GM19238 (cell line): ENCODE measurements around the gene YIF1A.
"Not testable (repeated sequence)": the region's sequence is repeated elsewhere in the genome, so short reads cannot be mapped to it uniquely, and the experiment has no call there.

Experiments used
- DNase-seq: peaks from one replicate; pipeline ENCODE4 v3.0.0; 2011; ENCODE audit warnings: low spot score; ENCODE audit not compliant: insufficient read length

Gene YIF1A

DNA sequence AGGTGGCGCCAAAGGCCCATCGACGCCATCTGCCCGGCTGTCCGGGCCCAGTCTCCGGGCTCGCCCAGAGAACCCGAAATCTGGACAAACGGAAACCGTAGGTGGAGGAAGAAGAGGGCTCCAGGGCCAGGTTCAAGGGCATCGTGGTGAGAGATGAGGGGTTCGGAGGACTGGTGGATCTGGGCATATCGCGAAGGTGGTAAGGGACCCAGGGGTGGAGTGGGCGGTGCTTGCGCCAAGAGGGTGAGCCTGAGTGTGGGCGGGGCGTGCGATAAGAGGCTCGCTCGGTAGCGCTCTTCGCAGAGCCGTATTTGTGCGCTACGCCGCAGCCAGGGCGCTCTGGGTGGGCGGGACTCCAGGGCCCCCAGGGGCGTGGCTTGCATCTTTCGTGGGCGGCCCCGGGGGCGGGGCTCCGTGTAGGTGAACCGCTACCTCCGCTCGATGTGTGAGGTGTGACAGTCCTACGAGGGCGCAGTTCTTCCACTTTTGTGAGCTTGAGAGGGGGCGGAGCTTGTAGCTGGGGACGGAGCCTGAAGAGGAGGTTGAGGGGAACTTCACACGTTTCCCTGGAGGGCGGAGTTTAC lies 23.1 kb upstream of the YIF1A start:
- peak; percentile 87 for DNase-seq

DNA sequence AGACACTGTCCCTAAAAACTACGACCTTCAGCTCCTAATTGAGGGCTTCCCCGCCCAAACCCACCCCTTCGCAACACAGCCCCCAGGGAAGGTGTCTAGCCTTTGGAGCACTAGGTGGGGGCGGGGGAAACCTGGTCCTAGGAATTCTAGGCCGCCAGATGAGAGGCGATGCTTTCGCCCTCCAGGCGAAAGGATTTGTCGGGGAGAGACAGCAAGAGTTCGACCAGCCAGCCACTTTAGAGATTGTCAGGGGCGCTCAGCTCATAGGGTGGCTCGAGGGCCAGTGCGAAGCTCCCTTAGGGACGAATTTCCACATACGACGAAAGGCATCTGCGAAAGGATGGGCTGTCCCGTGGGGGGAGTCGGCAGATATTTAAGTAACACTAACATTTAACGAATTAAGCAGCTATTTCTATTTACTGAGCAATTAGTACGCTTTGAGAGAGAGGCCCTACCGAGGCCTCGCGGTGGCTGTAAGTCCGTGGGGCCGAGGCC lies 22.6 kb upstream of the YIF1A start:
- DNase-seq: no peak

DNA sequence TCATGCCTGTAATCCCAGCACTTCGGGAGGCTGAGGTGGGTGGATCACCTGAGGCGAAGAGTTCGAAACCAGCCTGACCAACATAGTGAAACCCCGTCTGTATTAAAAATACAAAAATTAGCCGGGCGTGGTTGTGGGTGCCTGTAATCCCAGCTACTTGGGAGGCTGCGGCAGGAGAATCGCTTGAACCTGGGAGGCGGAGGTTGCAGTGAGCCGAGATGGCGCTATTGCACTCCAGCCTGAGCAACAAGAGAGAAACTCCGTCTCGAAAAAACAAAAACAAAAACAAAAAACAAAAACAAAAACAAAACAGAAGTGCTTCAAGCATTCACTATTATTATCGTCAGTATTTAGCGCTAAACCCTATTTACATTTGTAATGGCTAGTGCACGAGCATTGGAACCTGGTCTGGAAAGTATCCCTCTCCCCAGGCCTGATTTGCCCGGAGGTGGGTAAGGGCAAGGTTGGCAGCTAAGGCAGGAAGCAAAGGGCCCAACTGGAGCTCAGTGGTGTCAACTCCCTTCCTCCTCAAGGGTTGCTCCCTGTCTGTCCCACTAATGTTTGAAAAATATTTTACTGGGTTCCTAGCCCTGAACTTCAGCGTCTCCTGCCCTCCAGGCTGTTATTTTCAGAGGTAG lies 22.0 kb upstream of the YIF1A start:
- DNase-seq: not testable (repeated sequence)

DNA sequence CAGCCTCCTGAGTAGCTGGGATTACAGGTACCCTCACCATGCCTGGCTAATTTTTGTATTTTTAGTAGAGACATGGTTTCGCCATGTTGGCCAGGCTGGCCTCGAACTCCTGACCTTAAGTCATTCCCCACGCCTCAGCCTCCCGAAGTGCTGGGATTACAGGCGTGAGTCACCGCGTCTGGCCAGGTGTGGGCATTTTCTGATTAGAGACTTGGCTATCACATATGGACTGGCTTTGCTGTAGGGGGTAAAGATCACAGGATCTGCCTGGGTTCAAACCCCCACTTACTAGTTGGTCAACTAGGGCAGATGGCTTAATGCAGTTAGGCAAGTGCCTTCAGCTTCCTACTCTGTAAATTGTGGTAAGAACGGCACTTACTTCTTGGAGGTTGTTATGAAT lies 21.4 kb upstream of the YIF1A start:
- no peak for DNase-seq

DNA sequence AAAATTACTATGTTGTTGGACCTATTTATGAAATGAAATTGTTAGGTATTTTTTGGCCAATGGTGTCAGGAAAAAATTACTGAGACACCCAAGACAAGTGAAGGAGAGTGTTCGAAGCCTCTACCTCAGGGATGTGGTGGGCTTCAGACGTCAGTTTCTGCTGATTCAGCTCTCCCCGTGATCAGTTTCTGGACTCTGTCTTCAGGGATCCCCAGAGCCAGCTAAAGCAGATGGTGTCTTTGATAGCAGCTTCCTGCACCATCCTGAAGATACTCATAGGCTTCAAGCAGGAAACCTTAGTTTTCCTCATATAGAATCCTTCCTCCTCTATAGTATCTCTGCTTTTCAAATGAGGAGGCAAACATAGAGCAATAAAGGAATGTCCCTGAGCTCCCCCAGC lies 20.5 kb upstream of the YIF1A start:
- no peak for DNase-seq

DNA sequence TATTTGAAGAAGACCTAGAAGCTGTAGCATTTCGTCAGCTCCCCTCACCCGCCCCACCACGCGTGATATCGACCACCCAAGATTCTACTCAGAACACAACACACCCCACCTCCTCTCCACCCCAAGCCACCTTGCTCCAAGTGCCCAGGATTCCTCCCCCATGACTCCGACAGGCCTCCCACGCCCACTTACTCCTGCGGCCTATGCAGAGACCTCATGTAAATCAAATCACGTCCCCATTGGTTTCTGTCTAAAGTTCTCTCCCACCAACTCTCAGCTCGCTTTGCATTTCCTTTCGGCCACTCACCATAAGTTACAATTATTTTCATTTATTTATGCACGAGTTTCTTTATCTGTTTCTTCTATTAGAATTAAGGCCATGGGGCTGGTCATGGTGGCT lies 13.7 kb upstream of the YIF1A start:
- DNase-seq: no peak

DNA sequence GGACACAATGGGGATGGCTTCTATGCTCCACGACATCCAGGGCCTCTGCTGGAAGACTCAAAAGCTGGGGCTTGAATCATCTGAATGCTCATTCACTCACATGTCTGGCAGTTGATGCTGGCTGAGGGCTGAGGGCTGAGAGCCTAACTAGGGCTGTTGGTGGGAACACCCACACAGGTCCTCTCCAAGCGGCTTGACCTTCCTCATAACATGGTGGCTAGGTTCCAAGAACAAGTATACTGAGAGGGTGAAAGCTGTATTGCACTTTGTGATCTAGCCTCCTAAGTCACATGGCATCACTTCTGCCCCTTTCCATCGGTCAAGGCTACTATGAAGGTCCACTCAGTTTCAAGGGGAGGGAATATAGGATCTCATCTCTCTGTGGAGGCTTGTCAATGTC lies 10.2 kb upstream of the YIF1A start:
- no peak for DNase-seq

DNA sequence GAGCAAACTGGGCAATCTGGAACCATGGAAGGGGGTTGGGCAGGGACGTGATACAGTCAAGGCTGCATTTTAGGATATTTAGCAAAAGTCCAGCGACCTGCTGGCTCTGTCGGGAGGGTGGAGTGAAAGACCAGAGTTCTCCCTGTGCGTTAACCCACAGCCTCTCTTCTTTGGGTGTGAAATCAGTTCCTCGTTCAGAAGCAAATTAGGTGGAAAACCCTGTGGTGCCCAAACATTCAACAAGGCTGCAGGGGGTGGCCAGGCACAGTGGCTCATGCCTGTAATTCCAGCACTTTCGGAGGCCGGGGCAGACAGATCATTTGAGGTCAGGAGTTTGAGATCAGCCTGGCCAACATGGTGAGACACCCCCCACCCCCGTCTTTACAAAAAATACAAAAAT lies 8.7 kb upstream of the YIF1A start:
- DNase-seq: no peak

DNA sequence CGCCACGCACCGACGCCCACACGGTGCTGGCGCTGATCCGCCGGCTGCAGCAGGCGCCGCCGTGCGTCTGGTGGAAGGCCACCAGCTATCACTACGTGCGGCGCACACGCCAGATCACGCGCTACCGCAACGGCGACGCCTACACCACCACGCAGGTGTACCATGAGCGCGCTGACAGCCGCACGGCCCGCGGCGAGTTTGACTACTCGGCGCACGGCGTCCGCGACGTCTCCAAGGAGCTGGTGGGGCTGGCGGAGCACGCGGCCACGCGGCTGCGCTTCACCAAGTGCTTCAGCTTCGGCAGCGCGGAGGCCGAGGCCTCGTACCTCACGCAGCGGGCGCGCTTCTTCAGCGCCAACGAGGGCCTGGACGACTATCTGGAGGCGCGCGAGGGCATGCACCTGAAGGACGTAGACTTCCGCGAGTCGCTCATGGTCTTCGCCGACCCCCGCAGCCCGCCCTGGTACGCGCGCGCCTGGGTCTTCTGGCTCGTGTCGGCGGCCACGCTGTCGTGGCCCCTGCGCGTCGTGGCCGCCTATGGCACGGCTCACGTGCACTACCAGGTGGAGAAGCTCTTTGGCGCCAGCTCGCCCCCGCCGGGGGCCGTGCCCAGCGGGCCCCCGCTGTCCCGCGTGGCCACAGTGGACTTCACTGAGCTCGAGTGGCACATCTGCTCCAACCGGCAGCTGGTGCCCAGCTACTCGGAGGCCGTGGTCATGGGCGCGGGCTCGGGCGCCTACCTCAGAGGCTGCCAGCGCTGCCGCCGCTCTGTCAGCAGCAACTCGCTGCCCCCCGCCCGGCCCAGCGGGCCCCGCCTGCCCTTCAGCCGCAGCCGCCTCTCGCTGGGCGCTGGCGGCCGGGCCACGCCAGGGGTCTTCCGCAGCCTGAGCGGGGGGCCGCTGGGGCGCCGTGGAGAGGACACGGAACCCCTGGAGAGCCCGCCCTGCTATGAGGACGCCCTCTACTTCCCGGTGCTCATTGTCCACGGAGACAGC lies 6.0 kb upstream of the YIF1A start:
- no peak for DNase-seq

DNA sequence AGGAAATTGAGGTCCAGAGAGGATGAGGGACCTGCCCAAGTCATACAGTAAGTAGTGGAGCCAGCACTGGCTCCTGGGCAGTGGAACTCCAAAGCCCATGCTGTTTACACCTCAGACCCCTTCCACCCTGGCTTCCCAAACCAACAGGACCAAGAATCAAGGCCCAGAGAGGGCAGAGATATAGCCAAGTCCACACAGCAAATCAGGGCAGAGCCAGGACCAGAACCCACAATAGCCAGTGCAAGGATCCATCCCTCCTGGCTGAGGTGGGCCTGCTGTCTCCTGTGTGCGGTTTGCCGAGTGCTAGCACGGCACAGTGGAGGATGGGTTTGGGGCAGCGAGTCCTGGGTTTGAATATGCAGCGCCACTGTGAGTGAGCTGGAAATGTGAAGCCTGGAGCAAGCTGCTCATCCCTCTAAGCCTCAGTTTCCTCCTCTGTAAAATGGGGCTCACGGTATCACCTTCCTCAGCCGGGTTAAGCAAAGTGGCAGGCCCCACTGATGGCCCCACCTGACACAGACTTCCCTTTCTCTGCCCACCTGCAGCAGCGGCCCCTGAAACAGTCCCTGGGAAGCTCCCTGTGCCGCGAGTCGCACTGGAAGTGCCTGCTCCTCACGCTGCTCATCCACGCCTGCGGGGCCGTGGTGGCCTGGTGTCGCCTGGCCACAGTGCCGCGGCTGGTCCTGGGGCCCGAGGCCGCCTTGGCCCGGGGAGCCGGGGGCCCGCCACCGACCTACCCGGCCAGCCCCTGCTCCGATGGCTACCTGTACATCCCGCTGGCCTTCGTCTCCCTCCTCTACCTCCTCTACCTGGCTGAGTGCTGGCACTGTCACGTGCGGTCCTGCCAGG lies 5.1 kb upstream of the YIF1A start:
- no peak for DNase-seq

DNA sequence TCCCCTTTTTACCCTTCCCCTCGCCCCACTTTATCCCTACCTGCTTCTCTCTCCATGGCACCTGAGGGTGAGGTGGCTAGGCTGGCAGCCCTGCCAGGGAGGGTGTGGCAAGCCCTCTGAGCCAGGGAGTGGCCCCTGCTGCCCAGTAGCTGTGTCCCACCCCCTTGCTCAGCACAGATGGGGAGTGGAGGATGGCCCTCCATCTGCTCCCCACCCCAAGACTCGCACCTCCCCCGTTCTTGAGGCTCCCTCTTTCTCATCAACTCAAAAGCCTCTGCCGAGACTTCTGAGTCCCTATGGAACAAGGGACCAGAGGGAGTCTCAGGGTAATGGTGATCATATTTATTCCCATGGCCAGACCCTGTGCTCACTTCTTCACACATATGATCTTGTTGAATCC lies 4.4 kb upstream of the YIF1A start:
- DNase-seq: no peak

DNA sequence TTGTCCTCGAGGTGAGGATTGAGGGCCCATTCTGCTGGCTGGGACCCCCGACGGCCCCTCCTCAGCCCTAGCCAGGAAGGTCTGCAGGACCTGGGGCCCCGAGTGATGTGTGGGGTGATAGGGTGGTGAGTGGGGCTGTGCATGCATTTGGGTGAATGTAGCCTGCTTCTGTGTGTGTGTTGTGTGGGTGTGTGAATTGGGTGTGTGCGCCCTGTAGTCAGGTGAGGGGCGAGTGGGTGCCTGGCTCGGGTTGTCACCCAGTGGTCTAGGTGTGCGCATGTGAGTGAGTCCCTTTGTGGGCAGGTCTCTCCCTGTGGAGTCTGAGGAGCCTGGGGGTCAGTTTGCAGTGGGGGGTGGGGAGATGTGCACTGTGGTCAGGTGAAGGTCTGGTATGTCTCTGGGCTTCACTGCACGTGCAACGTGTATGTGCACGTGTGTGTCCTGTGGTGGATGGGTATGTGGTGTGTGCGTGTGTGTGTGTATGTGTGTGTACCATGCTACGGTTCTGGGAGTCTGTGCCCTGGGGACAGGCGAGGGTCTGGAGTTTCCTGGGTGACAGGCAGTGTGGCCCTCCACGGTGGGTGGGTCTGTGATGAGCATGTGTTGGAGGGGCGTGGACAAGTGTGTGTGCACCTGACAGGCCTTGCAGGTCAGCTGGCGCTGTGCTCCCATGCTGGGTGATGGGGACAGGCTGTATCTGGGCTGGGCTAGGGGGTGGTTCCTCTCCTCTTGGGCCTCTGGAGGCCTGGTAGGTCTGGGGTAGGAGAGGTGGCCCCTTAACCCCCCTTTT lies 3.8 kb upstream of the YIF1A start:
- no peak for DNase-seq

DNA sequence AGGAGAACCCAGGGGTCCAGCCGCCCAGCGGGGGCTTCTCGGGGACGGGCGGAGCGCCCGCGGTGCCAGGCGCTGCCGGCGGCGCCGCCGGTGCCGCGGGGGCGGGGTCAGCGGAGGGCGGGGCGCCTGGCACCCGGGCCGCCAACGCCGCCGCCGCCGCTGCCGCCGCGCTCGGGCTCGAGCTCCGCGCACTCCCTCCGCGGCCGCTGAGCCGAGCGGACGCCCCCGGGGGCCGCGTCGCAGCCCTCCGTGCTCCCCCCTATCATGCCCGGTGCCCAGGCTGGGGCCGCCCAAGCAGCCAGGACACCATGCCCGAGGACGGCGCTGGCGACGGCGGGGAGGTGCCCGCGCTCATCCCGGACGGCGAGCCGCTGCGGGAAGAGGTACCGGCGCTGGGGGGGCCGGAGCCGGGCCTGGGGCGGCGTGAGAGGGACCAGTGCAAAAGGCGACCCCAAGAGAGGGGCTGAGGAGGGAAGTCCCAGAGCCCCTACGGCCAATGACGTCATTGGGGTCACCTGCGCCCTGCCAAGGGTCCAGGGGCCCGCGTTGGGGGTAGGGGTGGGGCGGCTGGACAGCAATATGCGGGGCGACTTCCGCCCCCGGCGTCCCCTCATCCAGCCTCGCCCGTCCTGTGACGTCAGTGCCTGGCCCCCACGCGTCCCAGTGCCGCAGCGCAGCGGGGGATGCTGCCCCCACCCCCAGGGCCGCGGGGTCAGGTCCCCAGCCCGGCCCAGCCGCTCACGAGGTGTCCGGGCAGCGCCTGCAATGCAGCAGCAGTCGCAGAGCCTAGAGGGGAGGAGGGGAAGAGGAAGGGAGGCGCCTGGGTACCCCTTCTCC lies 3.0 kb upstream of the YIF1A start, which contains the start of gene TMEM151A:
Gene TMEM151A, plus strand, starts transcription at position 189 of the 837 bp plus-strand sequence. Its CDS starts 120 bp downstream, at position 309.
- DNase-seq: no peak

DNA sequence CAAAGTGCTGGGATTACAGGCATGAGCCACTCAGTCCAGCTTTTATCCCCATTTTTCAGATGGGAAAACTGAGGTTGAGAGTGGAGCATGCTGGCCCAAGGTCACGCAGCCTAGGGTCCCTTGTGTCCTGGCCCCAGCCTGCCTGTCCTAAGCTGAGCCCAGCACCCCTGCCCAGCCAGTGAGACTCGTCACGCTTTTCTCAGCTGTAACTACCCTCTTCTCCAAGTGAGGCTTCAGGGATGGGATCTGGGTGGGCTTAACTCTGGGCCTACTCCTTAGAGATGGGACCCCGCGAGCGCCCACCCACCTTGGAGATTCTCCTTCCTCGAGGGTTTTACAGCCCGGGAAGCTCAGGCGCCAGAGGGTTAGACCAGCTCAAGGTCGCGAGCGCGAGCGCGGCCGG lies 2.4 kb upstream of the YIF1A start:
- DNase-seq: no peak

DNA sequence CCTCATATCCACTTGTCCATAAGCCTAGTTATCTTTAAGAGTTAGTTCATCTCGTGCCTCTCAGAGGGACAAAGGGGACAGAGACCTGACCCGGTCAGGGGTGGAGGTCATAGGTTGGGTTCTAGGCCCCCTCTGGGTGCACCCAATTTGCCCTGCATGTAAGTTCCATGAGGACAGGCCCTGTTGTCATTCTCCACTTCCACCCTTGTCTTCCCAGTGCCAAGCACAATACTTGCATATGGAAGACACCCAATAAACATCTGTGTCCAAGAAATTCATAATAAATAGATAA lies 1.3 kb upstream of the YIF1A start:
- DNase-seq: no peak

DNA sequence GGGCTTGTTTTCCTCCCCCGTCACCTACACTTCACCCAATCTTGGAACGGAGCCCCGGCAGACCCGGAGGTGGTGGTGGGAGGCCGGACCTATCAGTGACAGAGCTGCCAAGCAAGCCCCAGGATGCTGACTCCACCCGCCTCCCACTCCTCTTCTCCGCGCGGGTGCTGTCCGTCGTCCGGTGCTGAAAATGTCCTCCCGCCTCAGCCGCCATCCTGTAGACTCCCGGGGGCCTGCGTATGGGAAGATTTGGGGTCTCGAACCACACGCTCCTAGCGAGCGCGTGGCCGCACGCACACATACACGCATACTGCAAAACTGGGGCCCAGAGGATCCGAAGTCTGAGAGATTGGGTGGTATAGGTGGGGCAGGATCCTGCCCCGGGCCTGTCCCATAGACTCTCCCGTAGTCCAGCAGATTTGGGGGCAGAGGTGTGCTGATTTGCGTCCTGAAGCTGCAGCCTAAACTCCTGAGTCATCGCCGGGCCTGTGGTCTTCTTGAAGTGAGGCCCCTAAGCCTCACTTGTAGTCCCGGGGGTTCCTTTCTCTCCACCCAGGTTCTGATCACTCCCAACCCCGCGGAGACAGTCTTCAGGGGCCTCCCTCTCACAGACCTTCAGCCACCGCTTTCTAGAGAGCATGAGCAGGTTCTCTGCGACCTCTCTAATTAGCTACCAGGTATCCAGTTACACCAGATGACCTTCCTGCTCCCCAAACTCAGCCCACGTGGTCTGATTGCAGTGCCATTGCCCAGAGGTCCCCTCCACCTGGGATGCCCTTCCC lies 796 bp upstream of the YIF1A start:
- DNase-seq: peak; percentile 95

DNA sequence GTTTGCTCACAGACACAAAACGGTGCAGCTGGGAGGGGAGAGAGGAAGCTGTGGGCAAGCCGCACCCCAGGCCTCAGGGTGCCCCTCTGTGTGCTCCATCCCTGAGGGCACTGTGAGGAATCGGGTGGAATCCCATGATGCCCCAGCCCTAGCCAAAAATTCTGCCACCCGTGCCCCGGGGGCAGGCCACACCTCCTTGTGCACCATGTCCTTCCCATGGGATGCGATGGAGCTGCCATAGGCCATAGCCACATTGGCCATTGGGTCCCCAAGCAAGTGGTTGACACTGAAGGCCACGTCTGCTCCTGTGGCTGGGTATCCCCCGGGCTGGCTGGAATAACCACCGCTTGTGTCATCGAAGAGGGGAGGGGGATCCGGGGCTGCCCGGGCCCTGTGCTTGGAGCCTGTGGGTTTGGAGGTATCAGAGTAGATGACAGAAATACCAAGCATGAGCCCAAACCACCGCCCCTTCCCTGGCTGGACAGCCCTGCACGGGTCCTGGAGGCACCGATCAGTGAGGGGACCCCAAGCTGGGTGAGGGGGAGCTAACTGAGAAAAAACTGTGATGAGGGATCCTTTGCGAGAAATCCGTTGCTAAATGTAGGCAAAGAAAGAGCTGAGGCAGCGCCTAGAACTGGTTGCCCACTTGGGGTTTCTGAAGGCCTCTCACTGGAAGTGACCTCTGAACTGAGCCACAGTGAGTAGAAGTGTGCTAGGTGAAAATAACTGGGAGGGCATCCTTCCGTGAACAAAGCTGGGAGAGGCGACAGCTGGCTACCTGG lies 863 bp downstream of the YIF1A start:
- DNase-seq: no peak
